HepG2 (cell line): ENCODE data around the gene GMNN. TPM values are rescaled to one million over a fixed set of nuclear protein-coding genes. Genes with fewer than 3 reads are reported as not detected.

Experiments
- ATF1 ChIP-seq: IDR thresholded peaks from 2 replicates; pipeline ENCODE4 v1.6.1; 2016; ENCODE audit warnings: mild to moderate bottlenecking, control low read depth
- CEBPG ChIP-seq: IDR thresholded peaks from 2 replicates; pipeline ENCODE4 v1.6.1; 2016
- GLI4 ChIP-seq: sonication (generic); formaldehyde crosslinking; IDR thresholded peaks from 2 replicates; pipeline ENCODE4 v1.5.1; 2020; ENCODE audit warnings: missing genetic modification reagents, mild to moderate bottlenecking, moderate library complexity, borderline replicate concordance
- IRX3 ChIP-seq: sonication (generic); formaldehyde crosslinking; IDR thresholded peaks from 2 replicates; pipeline ENCODE4 v1.8.1; 2023; ENCODE audit warnings: mild to moderate bottlenecking, low read depth, missing genetic modification reagents, borderline replicate concordance
- KAT2B ChIP-seq: fragments of 150-350 bp; IDR thresholded peaks from 2 replicates; pipeline ENCODE4 v1.6.1; 2014; ENCODE audit warnings: low read depth, low read length, borderline replicate concordance
- MAFF ChIP-seq: IDR thresholded peaks from 2 replicates; pipeline ENCODE4 v1.6.1; 2011; ENCODE audit warnings: low read depth, low read length, improper control_type of control experiment
- MIXL1 ChIP-seq: IDR thresholded peaks from 2 replicates; pipeline ENCODE4 v1.6.1; 2016
- NFATC3 ChIP-seq: sonication (generic); formaldehyde crosslinking; IDR thresholded peaks from 2 replicates; pipeline ENCODE4 v1.5.1; 2020; ENCODE audit warnings: mild to moderate bottlenecking, missing genetic modification reagents
- NFIC ChIP-seq: IDR thresholded peaks from 2 replicates; pipeline ENCODE4 v1.6.1; 2012; ENCODE audit warnings: mild to moderate bottlenecking, low read length, inconsistent platforms
- PHF21A ChIP-seq: sonication (generic); formaldehyde crosslinking; IDR thresholded peaks from 2 replicates; pipeline ENCODE4 v1.5.0; 2020; ENCODE audit warnings: mild to moderate bottlenecking, missing genetic modification reagents
- POGZ ChIP-seq: sonication (generic); formaldehyde crosslinking; IDR thresholded peaks from 2 replicates; pipeline ENCODE4 v1.4.0; 2020; ENCODE audit warnings: mild to moderate bottlenecking, missing genetic modification reagents
- PRMT3 ChIP-seq: sonication (generic); formaldehyde crosslinking; IDR thresholded peaks from 2 replicates; pipeline ENCODE4 v1.8.1; 2022; ENCODE audit warnings: low read depth, mild to moderate bottlenecking, moderate library complexity, missing genetic modification reagents, borderline replicate concordance
- RNF2 ChIP-seq: fragments of 450-650 bp; conservative IDR thresholded peaks from 2 replicates; pipeline ENCODE4 v1.6.1; 2016; ENCODE audit warnings: low read depth
- SAP130 ChIP-seq: IDR thresholded peaks from 2 replicates; pipeline ENCODE4 v1.6.1; 2016; ENCODE audit warnings: low read depth
- SMARCE1 ChIP-seq: fragments of 450-650 bp; IDR thresholded peaks from 2 replicates; pipeline ENCODE4 v1.6.1; 2017; ENCODE audit warnings: borderline replicate concordance
- TFDP2 ChIP-seq: sonication (generic); formaldehyde crosslinking; IDR thresholded peaks from 2 replicates; pipeline ENCODE4 v1.4.0; 2020; ENCODE audit warnings: missing genetic modification reagents
- THAP11 ChIP-seq: IDR thresholded peaks from 2 replicates; pipeline ENCODE4 v1.6.1; 2016; ENCODE audit warnings: missing biosample characterization, missing genetic modification reagents
- ZFAT ChIP-seq: sonication (generic); formaldehyde crosslinking; conservative IDR thresholded peaks from 2 replicates; pipeline ENCODE4 v1.8.1; 2023; ENCODE audit warnings: missing genetic modification reagents, inconsistent platforms
- ZIK1 ChIP-seq: sonication (generic); formaldehyde crosslinking; IDR thresholded peaks from 2 replicates; pipeline ENCODE4 v1.5.0; 2020; ENCODE audit warnings: mild to moderate bottlenecking, low read depth, missing genetic modification reagents, borderline replicate concordance
- ZNF564 ChIP-seq: sonication (generic); formaldehyde crosslinking; IDR thresholded peaks from 2 replicates; pipeline ENCODE4 v1.8.1; 2023; ENCODE audit warnings: mild to moderate bottlenecking, missing genetic modification reagents
- ZNF775 ChIP-seq: sonication (generic); formaldehyde crosslinking; IDR thresholded peaks from 2 replicates; pipeline ENCODE4 v1.4.0; 2020; ENCODE audit warnings: missing genetic modification reagents, mild to moderate bottlenecking, moderate library complexity, borderline replicate concordance
- polyA plus RNA-seq, 8 experiments: library from polyadenylated mRNA; depleted of rRNA in 3 of 8; stranded (reverse) in 7 of 8; unstranded in 1 of 8; fragments of >200 nt; fragmentation: Illumina TruSeq in 4 of 8; extraction: Trizol in 4 of 8; gene quantifications; 2 replicates each; pipeline versions ENCODE4 v1.2.1 to v1.2.3, GENCODE V29; 2011 to 2016; ENCODE audit warnings: low read depth in 4 of 8, missing spikeins in 1 of 8, mixed read lengths in 1 of 8; ENCODE audit not compliant: insufficient read depth in 1 of 8
- total RNA-seq, 5 experiments: library from RNA; depleted of rRNA; stranded (reverse); fragments of >200 nt; fragmentation: Illumina TruSeq; extraction: Trizol; gene quantifications; 2 replicates each; pipeline ENCODE4 v1.2.3, GENCODE V29; 2016; ENCODE audit warnings: low read depth in 1 of 5
- TF ChIP-seq, protein P1 (sequence below): sonication (generic); formaldehyde crosslinking; IDR thresholded peaks from 2 replicates; pipeline ENCODE4 v1.5.1; 2020; ENCODE audit warnings: missing genetic modification reagents, mild to moderate bottlenecking, borderline replicate concordance
- TF ChIP-seq, protein P2 (sequence below): sonication (generic); formaldehyde crosslinking; IDR thresholded peaks from 2 replicates; pipeline ENCODE4 v1.4.0; 2020; ENCODE audit warnings: mild to moderate bottlenecking, missing genetic modification reagents
- TF ChIP-seq, protein P3 (sequence below): IDR thresholded peaks from 2 replicates; pipeline ENCODE4 v1.6.1; 2016; ENCODE audit warnings: low read depth, control low read depth

The GMNN gene
- total and polyA plus RNA-seq, 2 of the 13 experiments (the other 11 are each of a cell fraction or from before 2014, with no cell fraction given), result 61.8 to 154 TPM

DNA sequence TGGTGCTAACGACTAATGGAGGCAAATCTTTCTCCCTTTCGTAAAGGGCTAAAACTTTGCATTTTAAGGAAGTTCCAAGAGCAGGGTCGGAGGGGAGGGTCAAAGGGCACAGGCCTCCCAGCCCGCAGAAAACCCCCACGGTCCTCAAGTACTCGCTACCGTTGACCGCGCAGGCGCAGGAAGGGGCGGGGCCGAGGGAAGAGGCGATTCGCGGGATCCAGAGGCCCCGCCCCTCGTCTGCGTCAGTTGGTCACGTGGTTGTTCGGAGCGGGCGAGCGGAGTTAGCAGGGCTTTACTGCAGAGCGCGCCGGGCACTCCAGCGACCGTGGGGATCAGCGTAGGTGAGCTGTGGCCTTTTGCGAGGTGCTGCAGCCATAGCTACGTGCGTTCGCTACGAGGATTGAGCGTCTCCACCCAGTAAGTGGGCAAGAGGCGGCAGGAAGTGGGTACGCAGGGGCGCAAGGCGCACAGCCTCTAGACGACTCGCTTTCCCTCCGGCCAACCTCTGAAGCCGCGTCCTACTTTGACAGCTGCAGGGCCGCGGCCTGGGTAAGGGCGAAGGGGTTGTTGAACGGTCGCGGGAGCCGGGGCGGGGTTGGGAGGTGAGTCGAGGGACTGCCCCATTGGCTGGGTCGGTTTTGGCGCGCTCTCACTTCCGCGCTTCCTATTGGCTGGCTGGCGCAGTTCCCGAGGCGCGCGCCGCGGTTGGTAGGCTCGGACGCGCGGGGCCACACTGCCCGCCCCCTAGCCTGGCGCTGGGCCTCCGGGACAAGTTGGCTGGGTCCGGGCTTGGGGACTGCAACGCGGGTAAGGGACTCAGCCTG is at the start of gene GMNN (continued):
- no peak for TF ChIP-seq ZNF775 (CRISPR knock-in tag)
- TF ChIP-seq PRMT3 (CRISPR knock-in tag), result peak; percentile 84; the same call in 1 of the 2 replicates
- TF ChIP-seq, protein P1, sequence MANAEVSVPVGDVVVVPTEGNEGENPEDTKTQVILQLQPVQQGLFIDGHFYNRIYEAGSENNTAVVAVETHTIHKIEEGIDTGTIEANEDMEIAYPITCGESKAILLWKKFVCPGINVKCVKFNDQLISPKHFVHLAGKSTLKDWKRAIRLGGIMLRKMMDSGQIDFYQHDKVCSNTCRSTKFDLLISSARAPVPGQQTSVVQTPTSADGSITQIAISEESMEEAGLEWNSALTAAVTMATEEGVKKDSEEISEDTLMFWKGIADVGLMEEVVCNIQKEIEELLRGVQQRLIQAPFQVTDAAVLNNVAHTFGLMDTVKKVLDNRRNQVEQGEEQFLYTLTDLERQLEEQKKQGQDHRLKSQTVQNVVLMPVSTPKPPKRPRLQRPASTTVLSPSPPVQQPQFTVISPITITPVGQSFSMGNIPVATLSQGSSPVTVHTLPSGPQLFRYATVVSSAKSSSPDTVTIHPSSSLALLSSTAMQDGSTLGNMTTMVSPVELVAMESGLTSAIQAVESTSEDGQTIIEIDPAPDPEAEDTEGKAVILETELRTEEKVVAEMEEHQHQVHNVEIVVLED (CRISPR knock-in tag), result peak; percentile 92
- no peak; the same call in 1 of the 2 replicates for TF ChIP-seq ZIK1 (CRISPR knock-in tag)
- no peak for TF ChIP-seq SMARCE1
- no peak for TF ChIP-seq ZFAT
- peak; percentile 97 for TF ChIP-seq NFATC3
- TF ChIP-seq, protein P2, sequence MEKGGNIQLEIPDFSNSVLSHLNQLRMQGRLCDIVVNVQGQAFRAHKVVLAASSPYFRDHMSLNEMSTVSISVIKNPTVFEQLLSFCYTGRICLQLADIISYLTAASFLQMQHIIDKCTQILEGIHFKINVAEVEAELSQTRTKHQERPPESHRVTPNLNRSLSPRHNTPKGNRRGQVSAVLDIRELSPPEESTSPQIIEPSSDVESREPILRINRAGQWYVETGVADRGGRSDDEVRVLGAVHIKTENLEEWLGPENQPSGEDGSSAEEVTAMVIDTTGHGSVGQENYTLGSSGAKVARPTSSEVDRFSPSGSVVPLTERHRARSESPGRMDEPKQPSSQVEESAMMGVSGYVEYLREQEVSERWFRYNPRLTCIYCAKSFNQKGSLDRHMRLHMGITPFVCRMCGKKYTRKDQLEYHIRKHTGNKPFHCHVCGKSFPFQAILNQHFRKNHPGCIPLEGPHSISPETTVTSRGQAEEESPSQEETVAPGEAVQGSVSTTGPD (CRISPR knock-in tag), result no peak
- peak; percentile 65 for TF ChIP-seq PHF21A
- TF ChIP-seq, protein P3, sequence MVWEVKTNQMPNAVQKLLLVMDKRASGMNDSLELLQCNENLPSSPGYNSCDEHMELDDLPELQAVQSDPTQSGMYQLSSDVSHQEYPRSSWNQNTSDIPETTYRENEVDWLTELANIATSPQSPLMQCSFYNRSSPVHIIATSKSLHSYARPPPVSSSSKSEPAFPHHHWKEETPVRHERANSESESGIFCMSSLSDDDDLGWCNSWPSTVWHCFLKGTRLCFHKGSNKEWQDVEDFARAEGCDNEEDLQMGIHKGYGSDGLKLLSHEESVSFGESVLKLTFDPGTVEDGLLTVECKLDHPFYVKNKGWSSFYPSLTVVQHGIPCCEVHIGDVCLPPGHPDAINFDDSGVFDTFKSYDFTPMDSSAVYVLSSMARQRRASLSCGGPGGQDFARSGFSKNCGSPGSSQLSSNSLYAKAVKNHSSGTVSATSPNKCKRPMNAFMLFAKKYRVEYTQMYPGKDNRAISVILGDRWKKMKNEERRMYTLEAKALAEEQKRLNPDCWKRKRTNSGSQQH, result peak; percentile 77; the same call in 1 of the 2 replicates
- TF ChIP-seq ZNF564, result peak; percentile 96
- peak; percentile 99 for TF ChIP-seq SAP130 (CRISPR knock-in tag)
- peak; percentile 73 for TF ChIP-seq RNF2
- peak; percentile 99 for TF ChIP-seq GLI4 (CRISPR knock-in tag)
- TF ChIP-seq THAP11 (CRISPR knock-in tag), result peak; percentile 56
- no peak for TF ChIP-seq NFIC
- no peak for TF ChIP-seq CEBPG (CRISPR knock-in tag)
- TF ChIP-seq IRX3 (CRISPR knock-in tag), result peak; percentile 78; the same call in 1 of the 2 replicates
- TF ChIP-seq MAFF, result no peak
- TF ChIP-seq MIXL1 (CRISPR knock-in tag), result peak; percentile 19; the same call in 1 of the 2 replicates
- TF ChIP-seq TFDP2 (CRISPR knock-in tag), result peak; percentile 100
- no peak for TF ChIP-seq KAT2B
- TF ChIP-seq POGZ, result peak; percentile 98
- peak; percentile 76 for TF ChIP-seq ATF1
